ENCODE data around the gene MIEN1. TPM values are rescaled to one million over a fixed set of nuclear protein-coding genes. Genes with fewer than 3 reads are reported as not detected.
A peak's percentile ranks its signal among the peaks of the same experiment; 100 is the strongest.

MIEN1 gene
- total RNA-seq, 1 donor from 2014 or later: 38.9 TPM

DNA sequence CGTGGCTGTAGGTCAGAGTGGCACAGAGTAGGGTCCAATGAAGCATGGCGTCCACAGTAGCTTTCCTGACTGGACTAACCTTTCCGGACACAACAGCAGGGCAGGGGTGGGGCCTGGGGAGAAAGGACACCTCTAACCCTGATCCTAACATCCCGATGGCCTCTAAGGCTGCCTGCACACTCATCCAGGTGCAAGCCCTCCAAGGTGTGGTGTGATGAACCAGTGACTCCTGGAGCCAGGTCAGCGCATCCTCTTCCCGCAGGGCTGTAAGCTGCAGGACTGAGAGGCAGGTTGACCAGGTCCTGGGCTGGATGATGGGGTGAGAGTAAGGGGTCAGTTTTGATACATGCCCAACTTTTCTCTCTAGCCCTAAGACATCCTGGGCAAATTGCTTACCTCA lies 33.6 kb downstream of the MIEN1 start:
- Histone ChIP-seq H3K4me1 (ENCODE audit: insufficient read depth, low read length) (peaks cover 10% of the 10 kb centered on the region), H3K9me3 (ENCODE audit: insufficient read depth, low read depth, low read length) (no peaks in the 10 kb centered on the region), H3K9ac (ENCODE audit: low read length) (no peak overlapping the region), H3K36me3 (ENCODE audit: insufficient read depth, low read length) (no peaks in the 10 kb centered on the region), H3K27ac (ENCODE audit: low read depth, low read length) (no peak overlapping the region), H3K27me3 (ENCODE audit: insufficient read depth, low read length) (no peaks in the 10 kb centered on the region), H3K4me2 (ENCODE audit: low read length) (no peak overlapping the region), H3K4me3 (ENCODE audit: insufficient read depth, low read depth, low read length) (no peak overlapping the region), H2AFZ (ENCODE audit: low read depth, low read length) (no peak overlapping the region), H3K79me2 (ENCODE audit: insufficient read depth, low read length) (peaks cover 19% of the 10 kb centered on the region), H4K20me1 (ENCODE audit: insufficient read depth, low read length) (peaks cover 12% of the 10 kb centered on the region)
- H3K27ac Mint-ChIP-seq (ENCODE audit: unreplicated experiment): no peak overlapping the region
- H3K36me3 Mint-ChIP-seq (ENCODE audit: low read depth, unreplicated experiment): no peaks in the 10 kb centered on the region
- FAIRE-seq (no peak), DNase-seq (ENCODE audit: low read depth) (no peak)
- TF ChIP-seq CTCF (IDR thresholded peaks at IDR 0.05; ENCODE audit: insufficient read depth, low read depth, low read length): no peak
- no peaks in the 10 kb centered on the region for H3K9me3 Mint-ChIP-seq (ENCODE audit: unreplicated experiment)
- no peak overlapping the region for H3K4me3 Mint-ChIP-seq (ENCODE audit: unreplicated experiment)
- no peaks in the 10 kb centered on the region for H3K27me3 Mint-ChIP-seq (ENCODE audit: low read depth, unreplicated experiment)
- H3K4me1 Mint-ChIP-seq (ENCODE audit: low read depth, unreplicated experiment): peaks cover 15% of the 10 kb centered on the region

DNA sequence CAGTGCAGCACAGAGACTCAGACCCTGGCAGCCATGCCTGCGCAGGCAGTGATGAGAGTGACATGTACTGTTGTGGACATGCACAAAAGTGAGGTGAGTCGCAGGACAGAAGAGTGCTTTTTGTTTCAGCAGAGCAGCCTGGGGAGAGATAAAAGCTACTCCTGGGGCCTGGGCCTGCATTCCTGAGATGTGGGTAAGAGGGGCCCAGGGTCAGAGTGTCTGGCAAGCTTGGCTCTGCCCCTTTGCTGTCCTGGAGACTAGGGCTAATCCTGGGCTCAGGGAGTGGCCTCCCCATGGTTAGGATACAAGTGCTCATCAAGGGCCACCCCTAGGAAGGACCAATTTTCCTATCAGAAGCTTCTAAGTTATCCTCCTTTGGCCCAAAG lies 35.2 kb downstream of the MIEN1 start:
- H3K9me3 Mint-ChIP-seq (ENCODE audit: unreplicated experiment): no peaks in the 10 kb centered on the region
- Histone ChIP-seq H3K36me3 (ENCODE audit: insufficient read depth, low read length) (no peaks in the 10 kb centered on the region), H3K9ac (ENCODE audit: low read length) (no peak overlapping the region), H3K4me2 (ENCODE audit: low read length) (no peak overlapping the region), H3K79me2 (ENCODE audit: insufficient read depth, low read length) (peaks cover 4% of the 10 kb centered on the region), H3K4me1 (ENCODE audit: insufficient read depth, low read length) (no peaks in the 10 kb centered on the region), H4K20me1 (ENCODE audit: insufficient read depth, low read length) (no peaks in the 10 kb centered on the region), H3K27me3 (ENCODE audit: insufficient read depth, low read length) (no peaks in the 10 kb centered on the region), H3K9me3 (ENCODE audit: insufficient read depth, low read depth, low read length) (no peaks in the 10 kb centered on the region), H3K4me3 (ENCODE audit: insufficient read depth, low read depth, low read length) (no peak overlapping the region), H3K27ac (ENCODE audit: low read depth, low read length) (no peak overlapping the region), H2AFZ (ENCODE audit: low read depth, low read length) (no peak overlapping the region)
- peak overlapping the region; percentile 79 for H3K27ac Mint-ChIP-seq (ENCODE audit: unreplicated experiment)
- no peaks in the 10 kb centered on the region for H3K27me3 Mint-ChIP-seq (ENCODE audit: low read depth, unreplicated experiment)
- peak overlapping the region; percentile 72 for H3K4me3 Mint-ChIP-seq (ENCODE audit: unreplicated experiment)
- TF ChIP-seq EZH2 (IDR thresholded peaks at IDR 0.05; ENCODE audit: insufficient read depth, low read length) (no peak), CTCF (IDR thresholded peaks at IDR 0.05; ENCODE audit: insufficient read depth, low read depth, low read length) (no peak)
- FAIRE-seq (no peak), DNase-seq (ENCODE audit: low read depth) (no peak)
- H3K4me1 Mint-ChIP-seq (ENCODE audit: low read depth, unreplicated experiment): peaks cover 9% of the 10 kb centered on the region
- no peaks in the 10 kb centered on the region for H3K36me3 Mint-ChIP-seq (ENCODE audit: low read depth, unreplicated experiment)

- Mint-ChIP-seq H3K4me1 (ENCODE audit: low read depth, unreplicated experiment) (peaks cover 9% of the 10 kb centered on the region), H3K27me3 (ENCODE audit: low read depth, unreplicated experiment) (no peaks in the 10 kb centered on the region), H3K27ac (ENCODE audit: unreplicated experiment) (peak overlapping the region; percentile 79), H3K4me3 (ENCODE audit: unreplicated experiment) (no peak overlapping the region), H3K36me3 (ENCODE audit: low read depth, unreplicated experiment) (no peaks in the 10 kb centered on the region), H3K9me3 (ENCODE audit: unreplicated experiment) (no peaks in the 10 kb centered on the region)
- Histone ChIP-seq H3K4me3 (ENCODE audit: insufficient read depth, low read depth, low read length) (no peak overlapping the region), H4K20me1 (ENCODE audit: insufficient read depth, low read length) (no peaks in the 10 kb centered on the region), H3K79me2 (ENCODE audit: insufficient read depth, low read length) (peaks cover 2% of the 10 kb centered on the region), H3K27ac (ENCODE audit: low read depth, low read length) (no peak overlapping the region), H2AFZ (ENCODE audit: low read depth, low read length) (no peak overlapping the region), H3K4me2 (ENCODE audit: low read length) (no peak overlapping the region), H3K9me3 (ENCODE audit: insufficient read depth, low read depth, low read length) (no peaks in the 10 kb centered on the region), H3K27me3 (ENCODE audit: insufficient read depth, low read length) (no peaks in the 10 kb centered on the region), H3K9ac (ENCODE audit: low read length) (no peak overlapping the region), H3K36me3 (ENCODE audit: insufficient read depth, low read length) (no peaks in the 10 kb centered on the region), H3K4me1 (ENCODE audit: insufficient read depth, low read length) (no peaks in the 10 kb centered on the region)
- FAIRE-seq (no peak), DNase-seq (ENCODE audit: low read depth) (no peak)
- TF ChIP-seq EZH2 (IDR thresholded peaks at IDR 0.05; ENCODE audit: insufficient read depth, low read length): no peak
- no peak for TF ChIP-seq CTCF (IDR thresholded peaks at IDR 0.05; ENCODE audit: insufficient read depth, low read depth, low read length)
These were observed 35.7 kb downstream of the MIEN1 start for GRCh38 chr17:39694593-39694992.
